DMS79 treated with DMSO at 0.1 percent for 48 hours (cell line): ENCODE data around the gene CDC123.
"Not testable (repeated sequence)": the region's sequence is repeated elsewhere in the genome, so short reads cannot be mapped to it uniquely, and the experiment has no call there.

Experiments used
- DNase-seq: peaks from one replicate; lab custom pipeline; 2025; lab: John Stamatoyannopoulos, UW

CDC123 gene

GRCh38 chr10:12235796-12236195 lies 39.8 kb downstream of the CDC123 start:
- DNase-seq: no peak

DNA sequence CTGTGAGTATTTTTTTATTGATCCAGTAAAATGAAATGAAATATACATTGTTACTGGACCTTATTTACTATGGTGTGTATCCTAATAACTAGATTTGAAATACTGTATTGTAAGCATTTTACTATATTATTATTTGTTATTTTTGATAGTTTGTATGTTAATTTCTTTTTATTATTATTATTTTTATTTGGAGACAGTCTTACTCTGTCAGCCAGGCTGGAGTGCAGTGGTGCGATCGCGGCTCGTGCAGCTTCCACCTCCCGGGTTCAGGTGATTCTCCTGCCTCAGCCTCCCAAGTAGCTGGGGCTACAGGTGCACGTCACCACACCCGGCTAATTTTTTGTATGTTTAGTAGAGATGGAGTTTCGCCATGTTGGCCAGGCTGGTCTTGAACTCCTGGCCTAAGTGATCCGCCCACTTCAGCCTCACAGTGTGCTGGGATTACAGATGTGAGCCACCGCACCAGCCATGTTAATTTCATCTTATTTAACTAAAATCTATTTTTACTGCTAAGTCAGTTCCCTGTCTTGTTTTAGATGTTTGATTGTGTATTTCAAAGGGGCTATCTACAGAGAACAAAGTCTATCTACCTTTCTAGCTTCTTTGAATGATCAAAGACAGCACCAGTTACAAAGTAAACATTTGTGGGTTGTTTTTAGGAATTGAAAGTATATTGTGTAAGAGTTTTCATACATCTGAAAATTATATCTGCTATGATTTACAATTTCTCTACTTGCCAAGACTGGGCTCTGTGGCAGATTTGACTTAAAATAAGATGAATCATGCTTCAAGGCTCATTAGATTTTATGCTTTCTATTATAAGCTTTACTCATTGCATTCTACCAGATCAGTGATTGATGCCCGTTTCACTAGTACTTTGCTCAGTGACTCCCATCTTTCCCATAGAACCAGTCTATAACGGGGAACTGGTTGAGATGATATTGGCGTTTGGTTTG lies 41.6 kb downstream of the CDC123 start:
- no peak for DNase-seq

GRCh38 chr10:12238821-12239220 lies 42.8 kb downstream of the CDC123 start:
- DNase-seq: no peak

GRCh38 chr10:12241810-12242529 lies 46.0 kb downstream of the CDC123 start:
- DNase-seq: no peak

DNA sequence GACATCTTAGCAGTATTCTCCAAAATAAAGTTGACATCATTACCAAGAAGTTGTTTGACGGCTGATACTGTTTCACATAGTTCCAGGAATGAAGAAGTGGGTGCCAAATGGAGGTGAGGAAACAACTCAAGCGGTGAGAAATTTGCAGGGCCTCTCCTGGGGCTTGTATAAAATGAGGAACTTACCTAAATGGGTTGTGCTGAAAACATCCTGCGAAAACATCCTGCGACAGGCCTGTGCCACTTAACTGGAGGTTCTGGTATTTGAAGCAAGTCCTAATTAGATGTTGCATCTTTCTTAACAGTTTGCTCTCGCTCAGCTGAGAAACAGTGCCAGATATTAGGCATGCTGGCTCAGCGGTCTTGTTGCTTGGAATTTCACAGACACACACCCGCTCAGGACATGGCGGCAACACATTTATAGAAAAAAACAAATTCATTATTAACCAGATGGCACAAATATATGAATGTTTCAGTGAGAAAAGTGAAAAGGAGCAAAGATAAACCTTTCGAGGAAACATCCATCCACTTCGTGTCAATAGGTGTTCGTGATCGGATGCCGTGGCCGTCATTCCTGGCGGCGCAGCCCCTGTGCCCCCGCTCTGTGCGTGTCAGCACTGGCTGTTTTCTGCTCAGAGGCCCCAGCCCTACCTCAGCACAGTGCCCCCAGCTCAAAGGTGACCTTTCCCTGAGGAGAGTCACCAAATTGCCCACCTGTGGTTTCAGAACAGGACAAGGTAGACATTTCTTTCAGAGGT lies 48.1 kb downstream of the CDC123 start:
- no peak for DNase-seq

DNA sequence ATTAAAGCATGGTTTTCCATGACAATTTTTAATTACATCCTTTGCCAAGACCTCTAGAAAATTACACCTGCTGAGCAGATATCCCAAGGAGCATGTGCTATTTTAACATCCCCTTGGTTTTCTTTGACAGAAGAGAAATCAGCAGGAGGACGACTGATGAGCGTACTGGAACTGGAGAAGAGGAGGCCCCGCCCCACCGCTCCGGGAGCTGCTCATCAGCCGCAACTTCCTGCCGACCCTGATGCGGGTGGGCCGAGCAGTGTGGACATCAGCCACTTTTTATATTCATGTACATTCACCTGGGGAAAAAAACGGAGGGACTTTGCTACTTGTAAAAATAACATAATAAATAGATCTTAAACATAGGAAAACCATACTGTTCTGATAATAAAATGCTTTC lies 54.2 kb downstream of the CDC123 start:
- no peak for DNase-seq

DNA sequence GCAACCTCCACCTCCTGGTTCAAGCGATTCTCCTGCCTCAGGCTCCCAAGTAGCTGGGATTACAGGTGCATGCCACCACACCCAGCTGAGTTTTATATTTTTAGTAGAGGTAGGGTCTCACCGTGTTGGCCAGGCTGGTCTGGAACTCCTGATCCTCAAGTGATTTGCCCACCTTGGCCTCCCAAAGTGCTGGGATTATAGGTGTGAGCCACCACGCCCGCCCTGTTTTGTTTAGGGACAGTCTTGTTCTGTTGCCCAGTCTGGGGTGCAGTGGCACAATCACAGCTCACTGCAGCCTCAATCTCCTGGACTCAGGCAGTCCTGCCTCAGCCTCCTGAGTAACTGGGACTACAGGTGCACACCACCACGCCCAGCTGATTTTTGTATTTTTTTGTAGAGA lies 54.7 kb downstream of the CDC123 start:
- not testable (repeated sequence) for DNase-seq

DNA sequence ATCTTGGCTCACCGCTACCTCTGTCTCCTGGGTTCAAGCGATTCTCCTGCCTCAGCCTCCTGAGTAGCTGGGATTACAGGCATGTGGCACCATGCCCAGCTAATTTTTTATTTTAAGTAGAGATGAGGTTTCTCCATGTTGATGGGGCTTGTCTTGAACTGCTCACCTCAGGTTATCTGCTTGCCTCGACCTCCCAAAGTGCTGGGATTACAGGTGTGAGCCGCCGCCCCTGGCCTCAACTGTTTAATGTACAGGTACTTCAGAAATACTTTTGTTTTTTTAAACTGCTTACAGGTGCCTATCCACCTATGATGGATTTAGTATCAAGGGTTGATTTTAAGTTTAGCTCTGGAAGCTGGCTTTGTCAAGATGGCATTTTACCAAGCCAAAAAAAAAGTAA lies 55.6 kb downstream of the CDC123 start:
- DNase-seq: no peak

- no peak for DNase-seq
Observed at GRCh38 chr10:12252882-12253546, 57.0 kb downstream of the CDC123 start.

DNA sequence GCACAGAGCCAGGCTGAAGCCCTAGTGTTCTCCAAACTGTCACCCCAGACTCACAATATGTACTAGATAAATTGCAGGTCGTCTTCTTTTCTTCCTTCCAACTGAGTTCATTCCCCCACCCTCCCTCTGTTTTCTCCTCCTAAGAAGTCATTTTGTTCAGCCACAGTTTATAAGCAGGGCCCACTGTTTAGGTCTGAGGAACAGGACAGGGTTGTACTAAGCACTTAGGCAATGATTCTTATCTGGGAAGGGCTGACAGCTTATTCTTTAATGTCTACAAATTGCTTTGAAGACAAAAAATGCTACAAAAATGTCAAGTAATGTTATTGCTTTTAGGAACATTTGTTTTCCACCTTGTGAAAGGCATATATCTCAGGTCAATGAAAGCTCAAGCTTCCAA lies 59.1 kb downstream of the CDC123 start:
- no peak for DNase-seq

GRCh38 chr10:12259988-12260387 lies 64.0 kb downstream of the CDC123 start:
- no peak for DNase-seq

DNA sequence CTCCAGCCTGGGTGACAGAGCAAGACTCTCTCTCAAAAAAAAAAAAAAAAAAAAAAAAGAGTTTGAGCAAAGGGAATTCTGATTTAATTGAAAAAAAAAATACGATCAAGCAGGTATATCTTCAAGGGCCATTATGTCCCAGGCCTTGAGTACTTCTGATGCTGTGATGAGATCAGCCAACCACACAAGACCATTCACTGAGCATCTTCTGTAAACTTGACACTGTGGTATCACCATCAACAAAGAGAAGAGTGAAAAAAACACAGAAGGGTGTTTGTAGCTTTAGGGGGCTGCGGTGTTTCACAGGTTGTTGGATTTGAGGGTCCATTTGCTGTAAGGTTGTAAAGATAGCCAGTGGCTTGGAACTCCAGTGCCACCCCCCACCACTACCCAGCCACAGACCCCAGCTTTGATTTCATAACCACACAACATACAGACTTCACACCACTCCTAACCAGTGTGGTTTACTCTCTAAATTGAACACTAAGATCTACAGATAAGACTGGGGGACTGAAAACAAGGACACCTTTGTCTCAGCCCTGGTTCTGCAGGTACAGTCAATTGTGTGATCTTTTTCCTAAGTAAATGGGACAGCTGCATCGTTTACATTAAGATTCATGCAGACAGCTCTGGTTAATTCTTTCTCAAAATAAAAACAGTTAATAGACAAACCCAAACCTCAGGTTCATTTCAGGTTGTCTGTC lies 66.4 kb downstream of the CDC123 start:
- no peak for DNase-seq

GRCh38 chr10:12264204-12264940 lies 68.4 kb downstream of the CDC123 start:
- peak; percentile 74 for DNase-seq

GRCh38 chr10:12269056-12269455 lies 73.1 kb downstream of the CDC123 start:
- no peak for DNase-seq

DNA sequence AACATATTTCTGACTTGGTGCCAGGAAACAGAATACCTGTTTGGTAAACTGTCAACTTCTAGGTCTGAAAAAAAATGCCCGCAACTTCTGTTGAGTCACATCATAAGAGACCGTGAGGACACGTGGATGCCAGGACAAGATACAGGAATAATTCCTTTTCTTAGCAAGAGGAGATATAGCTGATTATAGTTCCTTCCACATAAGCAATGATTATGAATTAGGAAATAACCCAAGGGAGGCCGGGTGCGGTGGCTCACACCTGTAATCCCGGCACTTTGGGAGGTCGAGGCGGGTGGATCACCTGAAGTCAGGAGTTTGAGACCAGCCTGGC lies 75.2 kb downstream of the CDC123 start:
- no peak for DNase-seq

DNA sequence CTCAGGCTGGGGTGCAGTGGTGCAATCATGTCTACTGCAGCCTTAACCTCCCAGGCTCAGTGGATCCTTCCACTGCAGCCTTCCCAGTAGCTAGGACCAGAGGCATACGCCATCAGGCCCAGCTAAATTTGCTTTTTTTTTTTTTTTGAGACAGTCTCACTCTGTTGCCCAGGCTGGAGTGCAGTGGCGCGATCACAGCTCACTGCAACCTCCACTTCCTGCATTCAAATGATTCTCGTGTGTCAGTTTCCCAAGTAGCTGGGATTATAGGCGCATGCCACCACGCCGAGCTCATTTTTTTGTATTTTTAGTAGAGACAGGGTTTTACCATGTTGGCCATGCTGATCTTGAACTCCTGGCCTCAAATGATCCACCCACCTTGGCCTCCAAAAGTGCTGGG lies 81.9 kb downstream of the CDC123 start:
- not testable (repeated sequence) for DNase-seq

DNA sequence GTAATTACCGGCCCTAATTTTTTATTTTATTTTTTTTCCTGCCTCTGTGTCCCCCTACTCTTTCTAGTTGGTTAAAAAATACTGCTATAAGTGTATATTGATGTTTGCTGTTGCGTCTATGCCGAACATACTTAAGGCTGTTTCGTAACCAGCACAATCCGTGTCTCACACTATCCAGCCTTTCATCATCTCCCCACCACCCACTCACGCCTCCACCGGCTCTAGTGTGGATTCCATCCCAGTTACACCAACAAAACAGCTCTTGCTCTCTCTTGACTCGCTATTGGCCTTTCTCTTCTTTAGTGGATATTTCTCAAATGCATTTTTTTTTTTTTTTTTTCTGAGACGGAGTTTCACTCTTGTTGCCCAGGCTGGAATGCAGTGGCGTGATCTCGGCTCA lies 83.3 kb downstream of the CDC123 start:
- DNase-seq: no peak

- no peak for DNase-seq
Observed at GRCh38 chr10:12287772-12288171, 91.8 kb downstream of the CDC123 start.

GRCh38 chr10:12297784-12298183 lies 101.8 kb downstream of the CDC123 start:
- DNase-seq: not testable (repeated sequence)

GRCh38 chr10:12299222-12299965 lies 103.4 kb downstream of the CDC123 start:
- peak; percentile 72 for DNase-seq
